ENCODE data around the gene LURAP1L. TPM values are rescaled to one million over a fixed set of nuclear protein-coding genes. Genes with fewer than 3 reads are reported as not detected.
A peak's percentile ranks its signal among the peaks of the same experiment; 100 is the strongest.
"Not testable (repeated sequence)": the region's sequence is repeated elsewhere in the genome, so short reads cannot be mapped to it uniquely, and the experiment has no call there.

The LURAP1L gene
- polyA plus RNA-seq, 4 donors = 3.5 to 17.5 (median 6.5) TPM

DNA sequence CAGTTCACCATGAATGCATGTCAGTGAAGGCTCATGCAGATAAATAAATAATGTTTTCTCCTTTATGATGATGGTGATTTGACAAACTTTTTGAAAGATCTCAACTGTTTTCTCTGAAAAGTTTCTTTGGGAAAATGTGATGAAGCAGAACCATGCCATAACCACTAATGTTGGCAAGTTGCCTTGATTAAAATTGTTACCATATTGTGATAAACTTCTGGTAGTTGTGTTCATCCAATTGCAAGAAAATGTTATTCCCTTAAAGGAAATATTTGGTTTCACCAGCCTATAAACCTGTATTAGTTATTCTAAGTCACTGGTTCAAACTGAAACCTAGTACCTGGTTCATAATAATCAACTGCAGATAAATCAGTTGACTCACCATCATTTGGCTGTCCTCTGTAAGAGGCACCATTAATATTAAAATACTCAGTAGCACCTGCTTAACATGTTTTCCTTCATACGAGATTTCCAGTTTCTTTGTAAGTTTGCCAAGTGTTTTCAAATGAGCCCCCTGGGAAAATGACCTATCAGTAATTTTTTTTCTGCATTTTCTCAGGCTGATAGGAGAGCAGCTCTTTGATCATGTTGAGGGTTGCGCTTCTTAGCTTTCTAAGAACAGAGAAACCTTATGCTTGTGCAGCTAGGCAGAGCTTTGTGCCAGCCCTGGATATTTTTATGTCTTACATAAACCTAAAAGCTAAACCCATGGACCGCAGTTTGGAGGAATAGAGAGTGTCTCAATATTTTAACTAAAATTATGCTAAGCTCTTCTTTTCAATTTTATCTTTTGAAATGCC lies 88.0 kb downstream of the LURAP1L start:
- WGBS, 3 donors = 21 to 47% (median 30%) methylated on average over 3 of the region's 3 CpGs
- H3K9me3 ChIP-seq (ENCODE audit: control insufficient read depth in 2 of 2, insufficient read depth in 1 of 2, low read depth in 1 of 2, low read length in 1 of 2) = no peaks in the 10 kb centered on the region
- H3K36me3 ChIP-seq (ENCODE audit: control insufficient read depth in 3 of 3, insufficient read depth in 2 of 3, low read depth in 1 of 3, low read length in 3 of 3) = no peaks in the 10 kb centered on the region
- peaks cover 4 to 44% (median 7%) of the 10 kb centered on the region in 3 donors for H3K4me1 ChIP-seq (ENCODE audit: control insufficient read depth in 3 of 3, insufficient read depth in 2 of 3, low read depth in 1 of 3, low read length in 2 of 3)
- H3K27ac ChIP-seq (ENCODE audit: low read depth in 1 of 3, low read length in 2 of 3) = peak overlapping the region in 1 of 3 donors; percentile 58
- H3K27me3 ChIP-seq (ENCODE audit: control insufficient read depth in 3 of 3, insufficient read depth in 3 of 3, low read length in 3 of 3) = no peaks in the 10 kb centered on the region
- no peak overlapping the region for H3K4me3 ChIP-seq (ENCODE audit: low read depth in 1 of 3, low read length in 3 of 3)
- FAIRE-seq (no peak), DNase-seq (peak; percentile 18 to 28)

DNA sequence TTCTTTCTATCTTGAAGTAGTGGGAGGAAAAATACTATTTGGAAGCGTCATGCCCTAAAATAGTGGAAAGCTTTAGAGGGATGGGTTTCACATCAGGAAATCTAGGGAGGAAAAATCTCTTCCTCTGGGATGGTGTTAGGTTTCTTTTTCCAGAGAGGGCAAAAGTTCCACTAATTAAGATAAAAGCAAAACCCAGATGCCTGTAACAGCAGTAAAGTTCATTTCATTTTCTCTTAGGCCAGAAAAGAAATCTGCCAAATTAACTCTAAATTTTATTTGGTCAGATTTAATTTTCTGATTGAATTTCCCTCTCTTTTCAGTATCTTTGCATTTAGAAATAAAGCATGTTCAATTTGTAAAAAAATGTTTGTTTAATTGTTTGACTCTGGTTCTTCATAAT lies 88.8 kb downstream of the LURAP1L start:
- H3K9me3 ChIP-seq (ENCODE audit: control insufficient read depth in 2 of 2, insufficient read depth in 1 of 2, low read depth in 1 of 2, low read length in 1 of 2) = no peaks in the 10 kb centered on the region
- FAIRE-seq = no peak
- H3K4me1 ChIP-seq (ENCODE audit: control insufficient read depth in 3 of 3, insufficient read depth in 2 of 3, low read depth in 1 of 3, low read length in 2 of 3) = peaks cover 4 to 44% (median 7%) of the 10 kb centered on the region in 3 donors
- peak; percentile 30 to 49 for DNase-seq
- no peak overlapping the region for H3K4me3 ChIP-seq (ENCODE audit: low read depth in 1 of 3, low read length in 3 of 3)
- 23 to 55% (median 47%) methylated on average over 1 of the region's 1 CpG for WGBS, 3 donors
- no peaks in the 10 kb centered on the region for H3K27me3 ChIP-seq (ENCODE audit: control insufficient read depth in 3 of 3, insufficient read depth in 3 of 3, low read length in 3 of 3)
- peak overlapping the region in 1 of 3 donors; percentile 60 for H3K27ac ChIP-seq (ENCODE audit: low read depth in 1 of 3, low read length in 2 of 3)
- H3K36me3 ChIP-seq (ENCODE audit: control insufficient read depth in 3 of 3, insufficient read depth in 2 of 3, low read depth in 1 of 3, low read length in 3 of 3) = no peaks in the 10 kb centered on the region

DNA sequence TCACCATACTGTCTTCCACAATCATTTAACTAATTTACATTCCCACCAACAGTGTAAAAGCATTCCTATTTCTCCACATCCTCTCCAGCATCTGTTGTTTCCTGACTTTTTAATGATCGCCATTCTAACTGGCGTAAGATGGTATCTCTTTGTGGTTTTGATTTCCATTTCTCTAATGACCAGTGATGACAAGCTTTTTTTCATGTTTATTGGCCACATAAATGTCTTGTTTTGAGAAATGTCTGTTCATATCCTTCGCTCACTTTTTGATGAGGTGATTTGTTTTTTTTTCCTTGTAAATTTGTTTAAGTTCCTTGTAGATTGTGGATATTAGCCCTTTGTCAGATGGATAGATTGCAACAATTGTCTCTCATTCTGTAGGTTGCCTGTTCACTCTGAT lies 90.6 kb downstream of the LURAP1L start:
- not testable (repeated sequence) for H3K4me3 ChIP-seq (ENCODE audit: low read depth in 1 of 3, low read length in 3 of 3); H3K27ac ChIP-seq (ENCODE audit: low read depth in 1 of 3, low read length in 2 of 3); FAIRE-seq; H3K27me3 ChIP-seq (ENCODE audit: control insufficient read depth in 3 of 3, insufficient read depth in 3 of 3, low read length in 3 of 3); H3K36me3 ChIP-seq (ENCODE audit: control insufficient read depth in 3 of 3, insufficient read depth in 2 of 3, low read depth in 1 of 3, low read length in 3 of 3); H3K9me3 ChIP-seq (ENCODE audit: control insufficient read depth in 2 of 2, insufficient read depth in 1 of 2, low read depth in 1 of 2, low read length in 1 of 2); DNase-seq
- H3K4me1 ChIP-seq (ENCODE audit: control insufficient read depth in 3 of 3, insufficient read depth in 2 of 3, low read depth in 1 of 3, low read length in 2 of 3) = peaks cover 3 to 32% (median 4%) of the 10 kb centered on the region in 3 donors
- 94 to 97% (median 96%) methylated on average over 3 of the region's 3 CpGs for WGBS, 3 donors

Other genes with a start within 250 kb of the LURAP1L start
- gene TYRP1, start 81.6 kb upstream of the LURAP1L start, polyA plus RNA-seq = 1 to 10 TPM in 2 of 4 donors, under 1 TPM in 2; 0.10 to 2.5 (median 0.92) TPM

Measured in small intestine (tissue), 7 donors.